HepG2 (cell line): Measurements from ENCODE around the gene CD164L2.

Source experiments
- ATF1 ChIP-seq: IDR thresholded peaks from 2 replicates; pipeline ENCODE4 v1.6.1; 2016; ENCODE audit warnings: mild to moderate bottlenecking, control low read depth
- ATF2 ChIP-seq: sonication (generic); formaldehyde crosslinking; IDR thresholded peaks from 2 replicates; pipeline ENCODE4 v1.4.0; 2020; ENCODE audit warnings: missing genetic modification reagents
- DNMT3B ChIP-seq: conservative IDR thresholded peaks from 2 replicates; pipeline ENCODE4 v1.6.1; 2016; ENCODE audit warnings: missing biosample characterization, control low read depth
- POLR2AphosphoS5 ChIP-seq: IDR thresholded peaks from 2 replicates; pipeline ENCODE4 v1.6.1; 2012; ENCODE audit warnings: low read depth, low read length
- RAD21 ChIP-seq: fragments of 450-650 bp; formaldehyde crosslinking; IDR thresholded peaks from 2 replicates; pipeline ENCODE4 v1.5.0; 2020; ENCODE audit warnings: mild to moderate bottlenecking
- TCF12 ChIP-seq, 2 experiments: fragments of 450-650 bp in 1 of 2; sonication (generic) in 1 of 2; formaldehyde crosslinking in 1 of 2; IDR thresholded peaks; 2 replicates each; pipeline versions ENCODE4 v1.6.1 to v1.8.0; 2017 to 2022; ENCODE audit warnings: antibody characterized with exemption in 1 of 2, mild to moderate bottlenecking in 1 of 2, missing genetic modification reagents in 1 of 2, moderate library complexity in 1 of 2
- ZNF546 ChIP-seq: sonication (generic); formaldehyde crosslinking; conservative IDR thresholded peaks from 2 replicates; pipeline ENCODE4 v1.8.1; 2023; ENCODE audit warnings: mild to moderate bottlenecking, missing genetic modification reagents
- ZNF710 ChIP-seq: sonication (generic); formaldehyde crosslinking; IDR thresholded peaks from 2 replicates; pipeline ENCODE4 v1.5.0; 2020; ENCODE audit warnings: mild to moderate bottlenecking, missing genetic modification reagents, borderline replicate concordance
- TF ChIP-seq, protein P1 (sequence below): sonication (generic); formaldehyde crosslinking; IDR thresholded peaks from 2 replicates; pipeline ENCODE4 v1.5.0; 2020; ENCODE audit warnings: mild to moderate bottlenecking, missing genetic modification reagents, moderate library complexity
- TF ChIP-seq, protein P2 (sequence below): sonication (generic); formaldehyde crosslinking; IDR thresholded peaks from 2 replicates; pipeline ENCODE4 v1.4.0; 2020; ENCODE audit warnings: mild to moderate bottlenecking, missing genetic modification reagents
- TF ChIP-seq, protein P3 (sequence below): IDR thresholded peaks from 2 replicates; pipeline ENCODE4 v1.6.1; 2012; ENCODE audit warnings: low read length, improper control_type of control experiment

DNA sequence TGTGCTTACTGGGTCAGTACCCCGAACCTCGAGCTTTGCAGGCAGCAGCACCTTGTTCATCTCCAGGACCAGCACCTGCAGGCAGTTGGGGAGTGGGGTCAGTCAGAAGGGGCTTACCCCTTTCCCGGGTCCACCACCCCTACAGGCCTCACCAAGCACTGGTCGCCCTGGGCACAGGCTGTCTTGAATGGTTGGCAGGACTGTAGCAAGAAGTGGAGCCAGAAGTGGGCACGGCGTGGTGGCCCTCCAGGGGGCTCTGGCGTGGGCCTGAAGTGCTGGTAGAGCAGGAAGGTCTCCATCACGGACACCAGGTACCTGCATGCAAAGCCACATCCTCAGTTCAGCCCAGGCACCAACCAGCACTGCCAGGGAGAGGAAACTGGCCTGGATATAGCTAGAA lies 21.6 kb downstream of the CD164L2 start:
- no peak for TF ChIP-seq DNMT3B (CRISPR knock-in tag)
- TF ChIP-seq, protein P1, sequence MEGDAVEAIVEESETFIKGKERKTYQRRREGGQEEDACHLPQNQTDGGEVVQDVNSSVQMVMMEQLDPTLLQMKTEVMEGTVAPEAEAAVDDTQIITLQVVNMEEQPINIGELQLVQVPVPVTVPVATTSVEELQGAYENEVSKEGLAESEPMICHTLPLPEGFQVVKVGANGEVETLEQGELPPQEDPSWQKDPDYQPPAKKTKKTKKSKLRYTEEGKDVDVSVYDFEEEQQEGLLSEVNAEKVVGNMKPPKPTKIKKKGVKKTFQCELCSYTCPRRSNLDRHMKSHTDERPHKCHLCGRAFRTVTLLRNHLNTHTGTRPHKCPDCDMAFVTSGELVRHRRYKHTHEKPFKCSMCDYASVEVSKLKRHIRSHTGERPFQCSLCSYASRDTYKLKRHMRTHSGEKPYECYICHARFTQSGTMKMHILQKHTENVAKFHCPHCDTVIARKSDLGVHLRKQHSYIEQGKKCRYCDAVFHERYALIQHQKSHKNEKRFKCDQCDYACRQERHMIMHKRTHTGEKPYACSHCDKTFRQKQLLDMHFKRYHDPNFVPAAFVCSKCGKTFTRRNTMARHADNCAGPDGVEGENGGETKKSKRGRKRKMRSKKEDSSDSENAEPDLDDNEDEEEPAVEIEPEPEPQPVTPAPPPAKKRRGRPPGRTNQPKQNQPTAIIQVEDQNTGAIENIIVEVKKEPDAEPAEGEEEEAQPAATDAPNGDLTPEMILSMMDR, result no peak
- no peak for TF ChIP-seq ATF1 (CRISPR knock-in tag)
- TF ChIP-seq ZNF546, result no peak
- no peak for TF ChIP-seq RAD21
- TF ChIP-seq POLR2AphosphoS5, result no peak
- TF ChIP-seq, protein P2, sequence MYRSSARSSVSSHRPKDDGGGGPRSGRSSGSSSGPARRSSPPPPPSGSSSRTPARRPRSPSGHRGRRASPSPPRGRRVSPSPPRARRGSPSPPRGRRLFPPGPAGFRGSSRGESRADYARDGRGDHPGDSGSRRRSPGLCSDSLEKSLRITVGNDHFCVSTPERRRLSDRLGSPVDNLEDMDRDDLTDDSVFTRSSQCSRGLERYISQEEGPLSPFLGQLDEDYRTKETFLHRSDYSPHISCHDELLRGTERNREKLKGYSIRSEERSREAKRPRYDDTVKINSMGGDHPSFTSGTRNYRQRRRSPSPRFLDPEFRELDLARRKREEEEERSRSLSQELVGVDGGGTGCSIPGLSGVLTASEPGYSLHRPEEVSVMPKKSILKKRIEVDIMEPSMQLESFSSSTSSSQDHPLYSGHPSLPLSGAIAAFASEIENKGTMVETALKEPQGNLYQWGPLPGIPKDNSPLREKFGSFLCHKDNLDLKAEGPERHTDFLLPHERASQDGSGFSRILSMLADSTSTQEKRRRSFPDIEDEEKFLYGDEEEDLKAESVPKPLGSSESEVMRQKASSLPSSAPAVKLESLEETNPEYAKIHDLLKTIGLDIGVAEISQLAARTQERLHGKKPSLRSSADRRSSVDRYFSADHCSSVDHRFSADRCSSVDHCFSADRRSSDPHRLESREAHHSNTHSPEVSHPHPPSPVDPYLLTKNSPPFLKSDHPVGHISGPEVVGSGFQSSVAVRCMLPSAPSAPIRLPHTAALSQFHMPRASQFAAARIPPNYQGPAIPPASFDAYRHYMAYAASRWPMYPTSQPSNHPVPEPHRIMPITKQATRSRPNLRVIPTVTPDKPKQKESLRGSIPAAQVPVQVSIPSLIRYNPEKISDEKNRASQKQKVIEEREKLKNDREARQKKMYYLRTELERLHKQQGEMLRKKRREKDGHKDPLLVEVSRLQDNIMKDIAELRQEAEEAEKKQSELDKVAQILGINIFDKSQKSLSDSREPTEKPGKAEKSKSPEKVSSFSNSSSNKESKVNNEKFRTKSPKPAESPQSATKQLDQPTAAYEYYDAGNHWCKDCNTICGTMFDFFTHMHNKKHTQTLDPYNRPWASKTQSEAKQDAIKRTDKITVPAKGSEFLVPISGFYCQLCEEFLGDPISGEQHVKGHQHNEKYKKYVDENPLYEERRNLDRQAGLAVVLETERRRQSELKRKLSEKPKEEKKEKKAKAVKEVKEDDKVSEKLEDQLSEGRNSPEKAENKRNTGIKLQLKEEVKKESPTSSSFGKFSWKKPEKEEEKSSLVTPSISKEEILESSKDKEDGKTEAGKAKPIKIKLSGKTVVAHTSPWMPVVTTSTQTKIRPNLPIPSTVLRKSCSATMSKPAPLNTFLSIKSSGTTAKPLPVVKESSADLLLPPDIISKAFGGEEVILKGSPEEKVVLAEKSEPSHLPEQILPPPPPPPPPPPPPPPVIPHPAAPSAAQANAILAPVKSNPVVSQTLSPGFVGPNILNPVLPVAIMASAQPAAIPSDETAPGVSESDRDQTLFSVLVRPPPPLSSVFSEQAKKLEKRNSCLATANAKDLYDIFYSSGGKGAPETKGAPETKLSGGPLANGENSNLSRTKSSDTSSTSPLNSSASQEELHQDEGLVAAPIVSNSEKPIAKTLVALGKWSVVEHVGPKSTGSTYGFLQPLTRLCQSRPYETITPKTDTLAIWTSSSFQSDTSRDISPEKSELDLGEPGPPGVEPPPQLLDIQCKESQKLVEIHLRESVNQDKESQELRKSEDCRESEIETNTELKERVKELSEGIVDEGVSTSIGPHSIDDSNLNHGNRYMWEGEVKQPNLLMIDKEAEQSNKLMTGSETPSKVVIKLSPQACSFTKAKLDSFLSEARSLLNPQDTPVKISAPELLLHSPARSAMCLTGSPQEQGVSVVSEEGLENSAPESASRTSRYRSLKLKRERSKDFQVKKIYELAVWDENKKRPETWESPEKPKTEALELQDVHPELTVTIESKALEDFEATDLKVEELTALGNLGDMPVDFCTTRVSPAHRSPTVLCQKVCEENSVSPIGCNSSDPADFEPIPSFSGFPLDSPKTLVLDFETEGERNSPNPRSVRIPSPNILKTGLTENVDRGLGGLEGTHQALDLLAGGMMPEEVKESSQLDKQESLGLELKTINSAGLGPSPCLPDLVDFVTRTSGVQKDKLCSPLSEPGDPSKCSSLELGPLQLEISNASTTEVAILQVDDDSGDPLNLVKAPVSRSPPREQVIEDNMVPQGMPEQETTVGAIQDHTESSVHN (CRISPR knock-in tag), result no peak
- TF ChIP-seq TCF12 (IDR thresholded peaks at IDR 0.05), result no peak
- no peak for TF ChIP-seq TCF12 (CRISPR knock-in tag; IDR thresholded peaks at IDR 0.05)
- TF ChIP-seq, protein P3, sequence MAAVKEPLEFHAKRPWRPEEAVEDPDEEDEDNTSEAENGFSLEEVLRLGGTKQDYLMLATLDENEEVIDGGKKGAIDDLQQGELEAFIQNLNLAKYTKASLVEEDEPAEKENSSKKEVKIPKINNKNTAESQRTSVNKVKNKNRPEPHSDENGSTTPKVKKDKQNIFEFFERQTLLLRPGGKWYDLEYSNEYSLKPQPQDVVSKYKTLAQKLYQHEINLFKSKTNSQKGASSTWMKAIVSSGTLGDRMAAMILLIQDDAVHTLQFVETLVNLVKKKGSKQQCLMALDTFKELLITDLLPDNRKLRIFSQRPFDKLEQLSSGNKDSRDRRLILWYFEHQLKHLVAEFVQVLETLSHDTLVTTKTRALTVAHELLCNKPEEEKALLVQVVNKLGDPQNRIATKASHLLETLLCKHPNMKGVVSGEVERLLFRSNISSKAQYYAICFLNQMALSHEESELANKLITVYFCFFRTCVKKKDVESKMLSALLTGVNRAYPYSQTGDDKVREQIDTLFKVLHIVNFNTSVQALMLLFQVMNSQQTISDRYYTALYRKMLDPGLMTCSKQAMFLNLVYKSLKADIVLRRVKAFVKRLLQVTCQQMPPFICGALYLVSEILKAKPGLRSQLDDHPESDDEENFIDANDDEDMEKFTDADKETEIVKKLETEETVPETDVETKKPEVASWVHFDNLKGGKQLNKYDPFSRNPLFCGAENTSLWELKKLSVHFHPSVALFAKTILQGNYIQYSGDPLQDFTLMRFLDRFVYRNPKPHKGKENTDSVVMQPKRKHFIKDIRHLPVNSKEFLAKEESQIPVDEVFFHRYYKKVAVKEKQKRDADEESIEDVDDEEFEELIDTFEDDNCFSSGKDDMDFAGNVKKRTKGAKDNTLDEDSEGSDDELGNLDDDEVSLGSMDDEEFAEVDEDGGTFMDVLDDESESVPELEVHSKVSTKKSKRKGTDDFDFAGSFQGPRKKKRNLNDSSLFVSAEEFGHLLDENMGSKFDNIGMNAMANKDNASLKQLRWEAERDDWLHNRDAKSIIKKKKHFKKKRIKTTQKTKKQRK, result no peak
- TF ChIP-seq ZNF710 (CRISPR knock-in tag), result no peak
- no peak for TF ChIP-seq ATF2 (CRISPR knock-in tag)
